ENCODE results near the gene RPS6KA2.

- TF ChIP-seq EZH2 (IDR thresholded peaks at IDR 0.05; ENCODE audit: insufficient read depth, poor library complexity, severe bottlenecking) (no peak), EZH2phosphoT487 (IDR thresholded peaks at IDR 0.05; ENCODE audit: insufficient read depth, low read depth) (no peak)
These were observed 252.0 kb downstream of the RPS6KA2 start for GRCh38 chr6:166375013-166375412.

All from GM23248 (cell line).